Fibroblast of gingiva (primary cell): Measurements from ENCODE around the gene CLCN2.

Experiments
- DNase-seq: peaks from one replicate; pipeline ENCODE4 v3.0.0-alpha.2; 2011; ENCODE audit warnings: low read depth

CLCN2 gene

GRCh38 chr3:184360070-184360928 lies 1.1 kb downstream of the CLCN2 start:
- DNase-seq, result no peak

- DNase-seq, result no peak
Observed at GRCh38 chr3:184359610-184360009, 1.8 kb downstream of the CLCN2 start.

- no peak for DNase-seq
Observed at GRCh38 chr3:184358921-184359350, 2.5 kb downstream of the CLCN2 start.

DNA sequence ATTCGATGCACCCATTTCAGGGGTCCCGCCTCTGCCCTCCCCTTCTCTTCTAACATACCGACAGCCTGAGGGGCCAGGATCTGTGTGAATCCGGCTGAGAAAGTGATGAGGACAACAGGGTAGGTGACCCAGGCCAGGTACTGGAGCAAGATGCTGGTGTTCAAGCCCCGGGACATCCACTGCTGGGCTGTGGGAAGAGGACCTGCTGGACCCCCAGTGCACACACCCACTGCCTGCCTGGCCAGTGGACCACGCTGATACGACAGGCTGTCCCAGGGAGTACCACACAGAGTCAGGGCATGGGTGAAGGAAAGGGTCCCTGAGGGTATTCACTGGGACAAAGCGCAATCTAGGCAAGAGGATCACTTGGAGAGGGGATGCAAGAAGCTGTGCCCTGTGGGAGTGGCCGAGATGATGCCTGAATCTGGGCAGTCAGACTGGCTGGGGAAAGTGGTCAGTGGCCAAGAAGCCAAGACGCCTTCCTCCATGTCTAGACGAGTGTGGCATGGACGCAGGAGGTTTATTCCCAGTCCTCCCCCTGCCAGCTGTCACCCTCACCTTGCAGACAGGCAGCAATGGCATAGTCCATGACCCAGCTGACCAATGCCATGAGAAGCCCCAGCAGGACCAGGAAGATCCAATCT lies 3.2 kb downstream of the CLCN2 start:
- DNase-seq, result no peak

DNA sequence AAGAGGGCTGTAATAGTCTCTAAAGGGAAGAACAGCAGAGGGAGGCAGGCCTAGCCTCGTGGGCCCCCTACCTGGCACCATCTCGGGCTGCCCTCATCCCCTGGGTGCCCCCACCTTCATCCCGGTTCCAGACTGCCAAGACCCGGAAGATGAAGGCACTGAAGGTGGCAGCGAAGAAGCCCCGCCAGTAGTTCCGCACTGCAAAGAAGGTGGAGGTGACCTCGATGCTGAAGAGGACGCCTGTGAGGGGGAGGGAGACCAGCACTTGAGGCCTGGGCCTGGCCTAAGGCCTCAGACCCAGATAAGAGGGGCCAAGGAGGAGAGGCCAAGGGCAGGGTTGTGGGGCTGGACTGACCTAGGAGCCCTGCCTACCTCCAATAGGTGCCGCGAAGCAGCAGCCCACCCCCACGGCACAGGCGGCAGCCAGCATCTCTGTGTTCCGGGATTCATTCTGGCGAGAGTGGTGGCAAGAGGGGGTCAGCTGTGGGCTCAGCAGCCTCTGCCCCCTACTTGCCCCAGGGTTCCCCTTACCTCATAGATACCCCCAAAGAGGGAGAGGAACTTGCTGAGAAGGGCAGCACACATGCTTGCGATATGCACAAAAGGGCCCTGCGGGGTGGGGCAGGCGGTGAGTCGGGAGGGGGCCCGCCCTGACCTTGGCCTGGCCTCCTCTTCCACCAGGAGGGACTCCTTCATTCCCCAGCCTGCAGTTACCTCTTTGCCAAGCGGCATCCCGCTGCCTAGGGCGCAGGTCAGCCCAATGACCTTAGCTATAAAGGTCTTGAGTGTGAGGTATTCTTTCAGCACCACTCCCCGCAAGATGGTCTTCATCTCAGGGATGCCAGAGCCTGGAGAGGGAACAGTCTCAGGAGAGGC lies 3.9 kb downstream of the CLCN2 start:
- no peak for DNase-seq

DNA sequence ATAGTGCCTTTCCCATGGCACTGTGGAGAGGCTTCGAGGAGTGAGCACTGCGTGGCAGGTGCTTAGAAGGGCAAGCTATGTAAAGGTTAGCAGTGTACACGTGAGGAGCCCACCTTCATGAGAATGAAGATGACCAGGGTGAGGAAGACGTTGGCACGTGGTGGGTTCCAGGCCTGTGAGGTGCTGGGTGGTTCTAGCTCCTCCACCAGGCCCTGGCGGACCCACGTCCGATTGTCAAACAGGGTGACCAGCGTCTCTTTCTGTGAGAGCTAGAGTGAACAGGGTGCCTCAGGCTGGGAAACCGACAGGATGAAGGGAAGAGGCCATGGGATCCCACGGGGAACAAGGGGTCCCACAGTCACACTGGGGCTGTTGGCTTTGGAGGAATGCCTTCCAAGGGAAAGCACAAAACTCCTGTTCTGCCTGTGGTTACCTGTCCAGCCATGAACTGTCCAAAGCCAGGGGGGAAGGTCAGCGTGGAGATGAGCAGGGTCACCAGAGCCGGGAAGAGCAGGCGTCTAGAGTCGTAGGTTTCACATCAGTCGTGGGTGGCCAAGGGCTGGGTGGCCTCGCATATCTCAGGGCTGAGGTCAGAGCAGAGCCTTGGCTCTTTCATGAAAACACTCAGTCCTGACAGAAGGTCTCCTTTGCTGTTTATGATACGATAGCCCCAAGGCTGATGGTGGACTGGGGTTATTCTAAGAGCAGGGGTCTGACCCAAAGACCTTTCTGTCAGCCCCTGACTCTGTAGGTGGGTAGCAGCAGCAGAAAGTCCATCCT lies 6.0 kb downstream of the CLCN2 start:
- DNase-seq, result no peak

DNA sequence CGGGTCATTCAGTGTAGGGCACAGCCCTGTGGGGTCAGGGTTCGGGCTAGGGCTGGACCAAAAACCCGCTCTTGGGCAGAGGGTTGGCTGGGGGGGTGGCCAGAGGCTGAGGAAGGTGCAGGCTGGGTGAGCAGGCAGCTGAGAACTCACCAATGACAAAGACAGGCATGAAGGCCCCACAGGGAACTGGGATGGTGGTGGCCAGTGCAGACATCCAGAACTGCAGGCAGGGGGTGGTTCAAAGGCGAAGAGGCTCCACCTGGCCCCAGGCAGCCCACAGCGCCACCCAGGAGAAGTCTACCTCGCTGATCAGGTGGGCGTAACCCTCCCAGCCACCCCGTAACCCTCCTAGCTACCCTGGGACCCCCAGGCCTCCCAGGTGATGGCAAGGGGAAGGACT lies 6.7 kb downstream of the CLCN2 start:
- no peak for DNase-seq

DNA sequence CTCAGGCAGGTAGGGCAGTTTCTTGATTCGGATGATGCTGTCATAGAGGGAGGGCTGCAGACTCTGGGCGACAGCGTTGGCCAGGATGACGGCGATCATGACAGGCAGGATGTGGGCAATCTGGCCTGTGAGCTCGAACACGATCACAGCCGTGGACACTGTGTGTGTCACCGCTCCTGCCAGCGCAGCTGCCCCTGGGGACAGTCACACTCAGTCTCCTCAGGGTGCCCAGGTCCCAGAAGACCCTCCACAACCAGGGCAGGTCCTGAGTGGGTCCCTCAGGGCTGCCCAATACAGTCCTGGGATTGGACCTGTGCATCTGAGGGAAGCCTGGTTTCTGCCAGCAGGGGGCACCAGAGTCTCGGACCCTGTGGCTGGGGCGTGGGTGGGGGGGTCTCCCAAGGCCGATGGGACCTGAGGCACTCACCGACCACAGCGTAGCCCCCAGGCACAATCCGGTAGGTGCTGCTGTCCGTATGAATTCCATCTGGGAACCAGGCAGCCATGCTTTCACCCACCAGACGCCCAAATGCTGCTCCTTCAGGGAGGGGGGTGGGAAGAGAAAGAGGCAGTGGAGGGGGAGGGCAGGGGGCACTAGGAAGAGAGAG lies 7.2 kb downstream of the CLCN2 start:
- no peak for DNase-seq

- DNase-seq, result no peak
Observed at GRCh38 chr3:184353546-184353941, 7.9 kb downstream of the CLCN2 start.

GRCh38 chr3:184352897-184353545 lies 8.4 kb downstream of the CLCN2 start:
- no peak for DNase-seq

GRCh38 chr3:184352149-184352785 lies 9.1 kb downstream of the CLCN2 start:
- DNase-seq, result no peak

DNA sequence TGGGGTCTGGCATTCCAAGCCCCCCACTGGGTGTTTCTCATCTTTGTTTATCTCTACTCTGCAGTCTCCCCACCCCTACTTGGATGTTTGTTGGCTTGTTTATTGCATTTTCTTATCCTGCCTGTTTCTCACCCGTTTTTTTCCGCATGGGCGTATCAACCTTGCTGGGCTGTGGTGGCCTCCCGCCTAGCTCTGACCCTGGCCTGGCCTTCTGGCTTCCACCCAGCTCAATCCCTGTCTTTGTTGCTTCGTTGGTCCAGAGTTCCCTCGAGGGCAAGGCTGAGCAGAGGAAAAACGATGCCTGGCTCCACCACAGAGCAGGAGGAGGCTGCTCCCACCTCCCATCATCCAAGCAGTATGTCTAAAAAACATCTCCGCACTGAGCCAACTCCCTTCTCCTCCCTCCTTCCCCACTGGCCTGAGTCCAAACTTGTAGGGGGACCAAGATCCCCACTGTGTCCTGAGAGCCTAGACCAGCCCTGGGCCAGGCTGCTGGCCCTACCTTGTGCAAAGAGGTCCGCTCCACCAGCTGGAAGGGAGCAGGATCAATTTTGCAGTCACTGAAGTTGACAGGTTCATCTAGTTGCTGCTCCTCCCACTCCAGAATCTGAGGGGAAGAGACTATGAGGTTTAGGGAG lies 9.8 kb downstream of the CLCN2 start:
- DNase-seq, result no peak

DNA sequence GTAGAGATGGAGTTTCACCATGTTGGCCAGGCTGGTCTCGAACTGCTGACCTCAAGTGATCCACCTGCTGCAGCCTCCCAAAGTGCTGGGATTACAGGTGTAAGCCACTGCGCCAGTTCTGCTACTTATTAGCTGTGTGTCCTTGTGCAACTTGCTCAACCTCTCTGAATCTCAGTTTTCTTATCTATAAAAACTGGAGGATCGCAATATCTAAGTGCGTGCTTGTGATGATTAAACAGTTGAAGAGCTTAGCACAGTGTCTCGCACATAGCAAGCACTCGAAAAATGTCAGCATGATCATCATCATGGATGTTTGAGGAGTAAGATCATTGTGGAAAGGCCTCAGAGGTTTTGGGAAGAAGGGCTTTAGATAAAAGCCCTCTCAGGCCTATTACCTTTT lies 10.8 kb downstream of the CLCN2 start:
- DNase-seq, result no peak

- DNase-seq, result no peak
Observed at GRCh38 chr3:184349563-184350470, 11.6 kb downstream of the CLCN2 start.

- no peak for DNase-seq
Observed at GRCh38 chr3:184348057-184348382, 13.4 kb downstream of the CLCN2 start.

DNA sequence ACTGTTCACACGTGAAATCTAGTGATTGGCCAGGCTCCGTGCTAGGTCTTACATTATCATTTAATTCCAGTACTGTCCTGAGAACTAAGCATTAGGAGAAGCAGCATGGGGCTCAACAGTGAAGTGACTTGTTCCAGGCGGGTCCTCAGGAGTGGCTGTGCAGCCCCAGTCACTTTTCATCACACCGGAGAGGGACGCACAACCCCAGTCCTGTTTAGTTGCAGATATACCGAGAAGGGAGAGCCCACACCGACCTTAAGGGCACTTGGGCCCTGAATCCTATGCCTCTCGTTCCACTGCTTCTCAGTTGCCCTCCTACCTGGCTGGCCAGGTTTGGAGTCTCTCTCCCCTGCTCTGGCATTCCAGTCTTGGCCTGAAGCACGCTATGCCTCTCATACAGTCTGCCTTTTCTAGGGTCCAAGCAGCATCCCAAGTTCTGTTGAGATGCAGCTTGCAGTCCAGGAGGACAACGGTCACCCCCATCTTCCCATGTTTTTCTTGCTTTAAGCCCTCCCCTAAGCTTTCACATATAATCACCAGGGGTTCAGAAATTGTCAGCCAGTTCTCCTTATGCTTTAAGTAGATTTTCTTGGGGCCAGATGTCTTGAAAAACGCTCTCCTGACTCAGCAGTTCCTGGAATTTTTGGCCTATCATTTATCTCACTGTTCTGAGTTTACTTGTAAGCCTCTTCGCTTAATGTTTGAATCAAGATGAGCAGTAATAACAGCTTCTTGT lies 13.9 kb downstream of the CLCN2 start:
- peak; percentile 42 for DNase-seq

DNA sequence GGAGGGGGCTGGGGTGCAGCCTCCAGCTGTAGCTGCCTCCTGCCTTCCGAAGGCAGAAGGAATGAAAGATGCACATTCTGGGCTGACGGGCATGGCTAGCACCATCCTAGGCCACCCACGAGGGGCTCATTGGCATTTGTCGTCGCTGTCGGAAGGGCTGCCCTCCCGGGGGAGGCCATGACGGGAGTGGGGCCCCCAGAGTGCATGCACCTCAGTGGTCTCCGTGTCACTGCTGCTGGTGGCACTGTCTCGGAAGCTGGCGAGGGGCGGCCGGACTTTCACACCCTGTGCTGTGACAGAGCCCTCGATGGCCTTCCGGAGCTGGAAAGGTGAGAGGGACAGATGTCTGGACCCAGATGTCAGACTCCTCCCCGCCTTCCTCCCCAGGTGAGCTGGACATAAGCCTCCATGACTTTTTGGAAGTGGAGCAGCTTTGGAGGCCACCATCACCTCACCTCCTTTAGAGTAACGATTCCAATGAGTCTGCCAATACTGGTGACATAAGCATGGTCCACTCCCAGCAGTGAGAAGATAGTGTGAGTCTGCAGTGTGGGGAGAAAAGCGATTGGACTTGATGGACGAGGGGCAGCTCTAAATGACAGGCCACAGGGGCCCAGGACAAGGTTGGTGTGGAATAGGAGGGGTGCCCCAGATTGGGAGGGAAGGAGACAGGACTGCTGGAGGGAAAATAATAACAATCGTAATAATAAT lies 14.8 kb downstream of the CLCN2 start:
- no peak for DNase-seq
